ENCODE data around the gene RNF44.

RNF44 gene

GRCh38 chr5:176540476-176540899, 3.3 kb upstream of the RNF44 start:
- TF ChIP-seq CTCF (IDR thresholded peaks at IDR 0.05; ENCODE audit: extremely low read depth, missing control alignments) = no peak
- no peak for DNase-seq (ENCODE audit: low spot score)

- TF ChIP-seq CTCF (IDR thresholded peaks at IDR 0.05; ENCODE audit: extremely low read depth, missing control alignments) = no peak
Measured at GRCh38 chr5:176538989-176539384, 1.8 kb upstream of the RNF44 start.

DNA sequence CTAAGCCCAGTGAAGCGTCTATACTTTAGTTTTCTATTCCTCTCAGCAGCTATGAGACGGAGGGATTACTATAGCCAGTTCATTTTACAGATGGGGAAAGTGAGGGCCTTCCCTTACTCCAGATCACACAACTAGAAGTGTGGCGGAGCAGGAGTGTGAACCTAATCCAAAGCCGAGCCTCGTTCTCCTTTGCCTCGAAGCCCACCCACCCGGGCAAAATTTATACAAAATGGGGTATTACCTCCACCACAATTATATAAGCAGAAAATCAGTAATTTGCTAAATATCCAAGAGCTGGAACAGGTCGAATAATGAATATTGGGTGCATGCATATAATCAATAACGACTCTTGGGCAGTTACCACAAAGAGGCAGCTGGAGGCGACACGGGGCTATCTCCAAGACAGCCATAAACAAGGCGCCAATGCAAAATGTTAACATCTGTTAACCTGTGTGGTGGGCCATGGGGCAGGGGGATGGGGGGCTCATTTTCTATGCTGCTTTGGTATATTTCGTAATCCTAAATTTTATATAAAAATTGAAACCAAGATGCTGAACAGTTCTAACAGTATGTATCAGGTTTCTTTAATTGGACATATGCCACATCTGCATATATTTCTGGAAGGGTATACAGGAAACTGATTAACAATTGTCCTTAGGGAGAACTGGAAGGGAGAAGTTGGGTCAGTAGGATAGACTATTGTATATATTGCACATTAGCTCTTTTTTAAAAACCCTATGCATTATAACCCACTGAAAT, 1.2 kb upstream of the RNF44 start:
- DNase-seq (ENCODE audit: low spot score) = no peak
- no peak for TF ChIP-seq CTCF (IDR thresholded peaks at IDR 0.05; ENCODE audit: extremely low read depth, missing control alignments)

More at GRCh38 chr5:176538989-176539384, 1.8 kb upstream of the RNF44 start:
- DNase-seq (ENCODE audit: low spot score) = no peak

GRCh38 chr5:176537554-176538229, 490 bp upstream of the RNF44 start:
- DNase-seq (ENCODE audit: low spot score) = peak; percentile 93
- no peak for TF ChIP-seq CTCF (IDR thresholded peaks at IDR 0.05; ENCODE audit: extremely low read depth, missing control alignments)

DNA sequence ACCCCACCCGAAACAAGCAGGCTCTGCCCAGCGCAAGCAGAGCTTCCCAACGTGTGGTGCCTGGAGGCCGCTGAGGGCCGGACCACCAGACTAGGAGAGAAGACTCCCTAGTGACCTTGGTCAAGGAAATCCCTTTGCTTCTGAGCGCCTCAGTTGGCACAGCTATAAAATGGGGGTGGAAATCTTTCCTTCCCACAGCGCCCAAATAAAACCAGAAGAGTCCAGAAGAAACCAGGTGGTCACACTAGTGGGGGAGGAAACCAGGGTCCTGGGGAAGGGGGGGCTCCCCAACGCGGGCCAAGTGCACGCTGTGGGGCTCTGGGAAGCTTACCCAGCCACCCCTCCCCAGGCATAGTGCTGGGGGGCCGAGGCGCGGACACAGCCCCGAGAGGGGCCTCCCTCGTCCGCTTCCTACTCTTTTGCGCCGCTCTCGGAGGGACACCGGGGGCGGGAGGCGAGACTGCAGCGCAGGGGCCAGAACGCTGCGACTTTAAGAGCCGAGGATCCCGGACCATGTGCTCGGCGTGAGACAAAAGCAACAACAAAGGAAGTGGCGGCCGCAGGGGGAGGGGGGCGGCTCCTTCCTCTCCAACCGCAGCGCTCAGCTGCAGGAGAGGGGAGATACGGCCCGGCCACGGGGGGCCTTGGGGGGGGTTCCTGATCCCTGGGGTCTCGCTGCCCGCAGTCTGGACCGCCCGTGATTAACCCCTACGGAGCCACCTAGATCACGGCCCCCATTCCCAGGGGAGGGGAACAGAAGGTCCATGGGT, 885 bp downstream of the RNF44 start:
- DNase-seq (ENCODE audit: low spot score) = peak; percentile 87
- TF ChIP-seq CTCF (IDR thresholded peaks at IDR 0.05; ENCODE audit: extremely low read depth, missing control alignments) = no peak

DNA sequence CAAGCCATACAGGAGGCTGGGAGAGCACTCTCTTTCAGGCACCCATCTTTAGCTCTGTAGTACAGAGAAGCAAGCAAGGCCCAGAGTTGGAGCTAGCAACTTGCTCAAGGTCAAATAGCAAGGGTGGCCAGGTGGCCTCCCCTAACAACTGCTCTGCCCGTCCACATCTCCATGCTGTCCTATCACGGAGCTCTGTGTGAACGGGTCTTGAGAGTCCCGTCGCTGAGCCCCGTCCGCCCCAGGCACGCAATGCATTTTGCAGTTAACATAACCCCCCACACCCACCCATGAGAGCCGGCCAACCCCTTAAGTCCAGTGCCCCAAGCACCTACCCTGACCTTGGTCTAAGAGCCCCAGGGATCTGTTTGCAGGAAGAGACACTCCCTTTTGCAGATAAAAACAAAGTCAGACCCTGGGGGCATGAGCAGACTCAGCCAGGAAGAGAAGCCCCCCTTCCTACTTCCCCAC, 1.5 kb downstream of the RNF44 start:
- DNase-seq (ENCODE audit: low spot score) = no peak
- no peak for TF ChIP-seq CTCF (IDR thresholded peaks at IDR 0.05; ENCODE audit: extremely low read depth, missing control alignments)

All from GM20000 (cell line).